GM18868 (cell line): ENCODE results near the gene JAKMIP1.

Source experiments
- ATAC-seq: cut with Tn5 transposase; IDR thresholded peaks from one replicate; pipeline ENCODE4 v1.9.1; 2021; ENCODE audit warnings: mild to moderate bottlenecking, moderate library complexity; ENCODE audit not compliant: unreplicated experiment

Gene JAKMIP1

DNA sequence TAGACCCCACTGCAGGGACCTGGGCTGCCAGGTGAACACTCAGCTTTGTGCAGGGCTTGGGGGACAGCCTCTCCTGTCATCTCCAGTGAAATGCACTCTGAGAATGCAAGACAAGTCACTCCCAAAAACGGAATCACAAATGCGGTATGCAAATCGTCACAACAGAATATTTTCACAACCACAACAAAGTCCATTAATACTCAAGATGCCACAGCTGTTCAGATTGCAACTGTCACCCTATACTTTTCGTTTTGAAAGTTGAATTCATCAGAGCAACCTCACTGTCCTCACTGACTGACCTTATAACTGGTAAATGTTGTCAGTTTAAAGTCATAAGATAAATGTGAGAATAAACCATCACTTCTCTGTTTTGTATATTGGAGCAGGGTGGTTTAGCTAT, 16.6 kb downstream of the JAKMIP1 start:
- peak; percentile 18 for ATAC-seq

GRCh38 chr4:6182376-6183280, 17.7 kb downstream of the JAKMIP1 start:
- ATAC-seq: no peak

GRCh38 chr4:6180841-6181631, 19.3 kb downstream of the JAKMIP1 start:
- ATAC-seq: peak; percentile 92

- no peak for ATAC-seq
Measured at GRCh38 chr4:6179362-6179761, 21.0 kb downstream of the JAKMIP1 start.

- no peak for ATAC-seq
Measured at GRCh38 chr4:6178757-6179156, 21.6 kb downstream of the JAKMIP1 start.

- ATAC-seq: no peak
Measured at GRCh38 chr4:6177587-6178197, 22.7 kb downstream of the JAKMIP1 start.

- no peak for ATAC-seq
Measured at GRCh38 chr4:6175426-6175825, 24.9 kb downstream of the JAKMIP1 start.

DNA sequence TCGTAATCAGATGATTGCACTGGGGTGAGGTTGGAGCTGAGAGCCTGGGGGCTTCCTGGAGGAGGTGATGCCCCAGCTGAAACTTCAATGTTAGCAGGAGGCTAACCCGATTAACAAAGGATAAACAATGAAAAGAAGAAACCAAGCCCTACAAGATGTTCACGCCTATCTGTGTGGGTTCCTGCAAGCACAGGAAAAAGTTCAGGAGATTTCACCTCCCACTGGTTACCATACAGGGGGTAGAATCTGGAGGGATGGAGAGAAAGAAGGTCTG, 27.5 kb downstream of the JAKMIP1 start:
- ATAC-seq: no peak

- no peak for ATAC-seq
Measured at GRCh38 chr4:6172093-6172926, 28.0 kb downstream of the JAKMIP1 start.

- no peak for ATAC-seq
Measured at GRCh38 chr4:6169239-6169638, 31.1 kb downstream of the JAKMIP1 start.

GRCh38 chr4:6165766-6166165, 34.6 kb downstream of the JAKMIP1 start:
- no peak for ATAC-seq

GRCh38 chr4:6162885-6163284, 37.5 kb downstream of the JAKMIP1 start:
- no peak for ATAC-seq

- no peak for ATAC-seq
Measured at GRCh38 chr4:6161921-6162464, 38.4 kb downstream of the JAKMIP1 start.

DNA sequence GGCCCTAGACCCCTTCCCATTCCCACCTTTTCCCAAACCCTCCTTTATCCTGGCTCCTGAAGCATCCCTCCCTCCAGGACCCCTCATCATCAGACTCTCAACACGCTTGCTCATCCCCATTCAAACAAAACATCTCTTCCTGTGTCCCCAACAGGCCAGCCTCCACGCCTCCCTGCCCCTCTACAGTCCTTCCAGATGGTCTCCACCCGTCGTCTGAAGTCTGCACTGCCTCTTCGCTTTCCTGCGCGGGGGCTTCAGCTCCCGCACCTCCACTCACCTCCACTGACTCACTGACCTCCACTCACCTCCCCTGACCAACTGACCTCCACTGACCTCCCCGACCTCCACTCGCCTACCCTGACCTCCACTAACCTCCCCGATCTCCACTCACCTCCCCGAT, 39.8 kb downstream of the JAKMIP1 start:
- no peak for ATAC-seq

DNA sequence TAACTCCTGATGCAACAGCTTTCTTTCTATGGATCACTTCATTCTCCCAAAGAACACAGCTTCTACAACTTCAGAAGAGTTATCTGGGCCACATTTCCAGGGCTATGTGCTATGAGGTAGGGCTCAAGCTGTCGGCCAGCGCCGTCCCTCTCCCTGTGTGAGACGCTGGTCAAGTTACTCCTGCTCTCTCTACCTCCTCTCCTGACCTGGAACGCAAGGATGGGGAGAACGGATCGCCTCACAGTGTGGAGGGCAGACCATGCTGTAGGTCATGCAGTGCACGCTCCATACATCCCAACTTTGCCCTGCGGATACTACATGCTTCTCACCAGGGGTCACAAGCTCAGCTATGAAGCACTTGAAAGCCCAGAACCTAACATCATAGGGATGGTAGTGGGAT, 42.4 kb downstream of the JAKMIP1 start:
- no peak for ATAC-seq

- ATAC-seq: no peak
Measured at GRCh38 chr4:6155996-6156750, 44.2 kb downstream of the JAKMIP1 start.

- no peak for ATAC-seq
Measured at GRCh38 chr4:6154875-6155274, 45.5 kb downstream of the JAKMIP1 start.

GRCh38 chr4:6153874-6154273, 46.5 kb downstream of the JAKMIP1 start:
- ATAC-seq: no peak

- no peak for ATAC-seq
Measured at GRCh38 chr4:6152869-6153705, 47.3 kb downstream of the JAKMIP1 start.
